ENCODE results near the gene GSDME.

DNA sequence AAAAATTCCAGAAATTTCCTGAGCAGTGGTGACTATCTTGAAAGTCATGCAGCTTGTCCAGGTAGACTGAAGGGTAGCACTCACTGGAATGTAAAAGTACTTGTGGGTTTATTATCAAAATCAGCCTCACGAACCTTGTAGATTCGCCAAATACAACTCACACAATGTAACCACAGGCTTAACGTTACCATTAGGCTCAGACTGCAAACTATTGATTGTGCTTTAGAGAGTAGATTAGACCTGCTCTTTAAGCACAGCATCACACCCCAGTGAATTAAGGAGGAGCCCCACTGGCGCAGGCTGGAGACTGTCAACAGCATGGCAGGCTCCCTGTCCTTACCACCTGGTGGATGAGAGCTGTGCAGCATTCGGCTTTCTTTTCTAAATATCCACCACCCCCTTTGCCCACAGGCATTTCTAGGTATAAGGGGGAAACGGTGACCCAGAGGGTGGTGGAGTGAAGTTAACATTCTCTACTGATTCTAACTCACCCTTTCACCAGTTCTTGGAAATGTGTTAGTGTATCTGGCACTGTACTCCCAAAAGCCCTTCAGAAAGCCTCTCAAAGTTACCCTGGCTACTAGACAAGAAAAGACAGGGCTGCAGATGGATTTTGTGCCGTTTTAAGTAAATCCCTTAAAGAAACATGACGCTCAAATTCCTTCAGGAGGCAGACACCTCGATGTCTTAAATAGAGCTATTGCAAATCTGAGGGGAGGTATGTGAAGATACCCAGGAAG is 56.6 kb downstream of the GSDME start:
- TF ChIP-seq EZH2 (IDR thresholded peaks at IDR 0.05) (no peak), POLR2AphosphoS5 (IDR thresholded peaks at IDR 0.05; ENCODE audit: borderline replicate concordance, low read depth, low read length) (no peak)

Measured in SK-N-MC (cell line).